Measurements from ENCODE around the gene EDAR. TPM values are rescaled to one million over a fixed set of nuclear protein-coding genes. Genes with fewer than 3 reads are reported as not detected.
A peak's percentile ranks its signal among the peaks of the same experiment; 100 is the strongest.

The EDAR gene
- total RNA-seq, 1 experiment from 2014 or later = 0.82 TPM

DNA sequence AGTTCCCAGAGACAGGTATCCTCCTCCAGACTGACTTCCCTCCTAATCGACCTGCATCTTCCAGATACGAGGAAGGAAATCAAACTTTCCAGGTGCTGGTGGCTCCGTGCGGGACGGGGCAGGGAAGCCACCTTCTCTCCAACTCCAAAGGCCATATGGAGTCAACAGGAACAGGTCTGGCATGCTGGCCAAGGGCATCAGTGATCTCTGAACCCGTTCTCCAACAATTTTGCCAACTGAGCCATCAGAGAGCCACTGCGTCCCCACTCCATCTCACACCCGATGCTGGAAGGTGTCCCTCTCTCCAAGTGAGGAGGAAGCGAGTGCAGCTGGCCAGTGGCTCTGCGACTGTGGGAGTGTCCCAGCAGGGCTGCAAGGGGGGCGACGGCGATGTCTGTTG is 5.4 kb downstream of the EDAR start:
- Mint-ChIP-seq H3K36me3 (ENCODE audit: insufficient read depth, unreplicated experiment) (no peaks in the 10 kb centered on the region), H3K4me1 (ENCODE audit: low read depth, unreplicated experiment) (peaks cover 16% of the 10 kb centered on the region), H3K4me3 (ENCODE audit: unreplicated experiment) (no peak overlapping the region), H3K9me3 (ENCODE audit: unreplicated experiment) (no peaks in the 10 kb centered on the region), H3K27me3 (ENCODE audit: insufficient read depth, unreplicated experiment) (no peaks in the 10 kb centered on the region), H3K27ac (ENCODE audit: unreplicated experiment) (no peak overlapping the region)
- Histone ChIP-seq H3K4me3 (ENCODE audit: low read depth, low read length) (no peak overlapping the region), H3K4me1 (peaks cover 26% of the 10 kb centered on the region), H3K27me3 (replicated peaks; ENCODE audit: control insufficient read depth, insufficient read depth, low read length) (no peaks in the 10 kb centered on the region), H3K36me3 (ENCODE audit: control insufficient read depth, insufficient read depth, low read length) (no peaks in the 10 kb centered on the region), H3K9me3 (no peaks in the 10 kb centered on the region)
- no peak for DNase-seq
- intact Hi-C loops (cut with micrococcal nuclease; ENCODE audit: unreplicated experiment) = loop anchor here (2.0 kb wide), 1 partner anchor 25 kb away; no protein-coding TSS in a partner anchor
- ChIA-PET POLR2A (no interaction called here), CTCF (no interaction called here)
- BruUV-seq (replicated peaks) = no TSS peak
- TF ChIP-seq CTCF (IDR thresholded peaks at IDR 0.05; ENCODE audit: insufficient read depth in 1 of 2, low read depth in 1 of 2, low read length in 1 of 2, severe bottlenecking in 1 of 2, unreplicated experiment in 1 of 2) = no peak

DNA sequence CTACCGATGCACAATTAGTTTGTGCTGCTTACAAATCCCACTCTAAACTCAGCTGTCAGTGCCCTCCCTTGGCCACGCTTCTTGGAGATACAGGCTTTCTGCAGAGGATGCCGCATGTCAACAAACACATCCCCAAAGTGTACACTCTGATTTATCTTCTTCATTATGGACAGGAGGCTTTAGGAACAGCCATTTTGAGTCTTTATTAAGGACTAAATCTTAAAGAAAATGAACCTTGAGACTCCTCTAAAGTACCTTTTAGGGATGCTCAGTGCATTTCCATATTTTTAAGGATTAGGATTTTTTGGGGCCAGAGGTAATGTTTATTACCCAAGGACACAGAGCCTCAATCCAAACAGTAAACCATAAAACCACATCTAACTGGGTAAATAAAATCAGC is 6.0 kb downstream of the EDAR start:
- no peak for DNase-seq
- no peaks in the 10 kb centered on the region for H3K9me3 ChIP-seq
- CTCF ChIA-PET = no interaction called here
- intact Hi-C loops (cut with micrococcal nuclease; ENCODE audit: unreplicated experiment) = loop anchor here (2.0 kb wide), 1 partner anchor 24 kb away; no protein-coding TSS in a partner anchor
- POLR2A ChIA-PET = interaction anchor here (0.6 kb wide), 1 partner anchor 9 kb away, joined by 6 read pairs; no protein-coding TSS in a partner anchor
- no peaks in the 10 kb centered on the region for H3K36me3 ChIP-seq (ENCODE audit: control insufficient read depth, insufficient read depth, low read length)
- no peak overlapping the region for H3K27ac Mint-ChIP-seq (ENCODE audit: unreplicated experiment)
- TF ChIP-seq CTCF (IDR thresholded peaks at IDR 0.05; ENCODE audit: insufficient read depth in 1 of 2, low read depth in 1 of 2, low read length in 1 of 2, severe bottlenecking in 1 of 2, unreplicated experiment in 1 of 2) = no peak
- no peaks in the 10 kb centered on the region for H3K27me3 Mint-ChIP-seq (ENCODE audit: insufficient read depth, unreplicated experiment)
- no peak overlapping the region for H3K4me3 Mint-ChIP-seq (ENCODE audit: unreplicated experiment)
- H3K4me3 ChIP-seq (ENCODE audit: low read depth, low read length) = no peak overlapping the region
- no TSS peak for BruUV-seq (replicated peaks)
- no peaks in the 10 kb centered on the region for H3K9me3 Mint-ChIP-seq (ENCODE audit: unreplicated experiment)
- no peaks in the 10 kb centered on the region for H3K36me3 Mint-ChIP-seq (ENCODE audit: insufficient read depth, unreplicated experiment)
- H3K27me3 ChIP-seq (replicated peaks; ENCODE audit: control insufficient read depth, insufficient read depth, low read length) = no peaks in the 10 kb centered on the region
- H3K4me1 Mint-ChIP-seq (ENCODE audit: low read depth, unreplicated experiment) = peaks cover 10% of the 10 kb centered on the region
- peaks cover 21% of the 10 kb centered on the region for H3K4me1 ChIP-seq

DNA sequence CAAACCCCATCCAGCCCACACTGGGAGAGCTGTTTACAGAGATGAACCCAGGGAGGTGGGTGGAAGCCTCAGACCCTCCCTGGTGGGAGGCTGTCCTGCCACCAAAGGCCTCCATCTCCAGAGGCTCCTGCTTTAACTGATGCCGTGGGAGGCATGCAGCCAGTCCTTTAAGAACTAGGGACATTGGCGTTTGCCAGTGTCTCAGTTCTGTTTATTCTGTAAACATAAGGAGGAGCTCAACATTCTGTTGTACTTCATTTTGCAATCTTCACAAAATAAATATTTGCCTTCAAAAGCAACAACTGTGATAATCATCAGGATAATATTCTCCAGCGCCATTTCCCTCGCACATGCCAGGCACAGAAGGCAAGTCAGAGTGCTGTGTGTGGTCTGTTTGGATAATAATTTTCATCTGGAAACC is 6.8 kb downstream of the EDAR start:
- peak in 1 of 2 experiments; percentile 53 for DNase-seq
- Mint-ChIP-seq H3K27ac (ENCODE audit: unreplicated experiment) (no peak overlapping the region), H3K4me1 (ENCODE audit: low read depth, unreplicated experiment) (peaks cover 7% of the 10 kb centered on the region), H3K9me3 (ENCODE audit: unreplicated experiment) (no peaks in the 10 kb centered on the region), H3K4me3 (ENCODE audit: unreplicated experiment) (no peak overlapping the region), H3K36me3 (ENCODE audit: insufficient read depth, unreplicated experiment) (no peaks in the 10 kb centered on the region), H3K27me3 (ENCODE audit: insufficient read depth, unreplicated experiment) (no peaks in the 10 kb centered on the region)
- H3K4me1 ChIP-seq = peaks cover 18% of the 10 kb centered on the region
- TF ChIP-seq CTCF (IDR thresholded peaks at IDR 0.05; ENCODE audit: insufficient read depth in 1 of 2, low read depth in 1 of 2, low read length in 1 of 2, severe bottlenecking in 1 of 2, unreplicated experiment in 1 of 2) = no peak
- CTCF ChIA-PET = interaction anchor here (0.6 to 1.0 kb wide), 3 partner anchors 12 to 532 kb away, joined by 3 read pairs; no protein-coding TSS in a partner anchor
- POLR2A ChIA-PET = no interaction called here
- no TSS peak for BruUV-seq (replicated peaks)
- no peaks in the 10 kb centered on the region for H3K36me3 ChIP-seq (ENCODE audit: control insufficient read depth, insufficient read depth, low read length)
- H3K4me3 ChIP-seq (ENCODE audit: low read depth, low read length) = no peak overlapping the region
- no peaks in the 10 kb centered on the region for H3K27me3 ChIP-seq (replicated peaks; ENCODE audit: control insufficient read depth, insufficient read depth, low read length)
- no peaks in the 10 kb centered on the region for H3K9me3 ChIP-seq
- intact Hi-C loops (cut with micrococcal nuclease; ENCODE audit: unreplicated experiment) = loop anchor here (2.0 kb wide), 1 partner anchor 23 kb away; no protein-coding TSS in a partner anchor

Measured in Caco-2 (cell line).